Measurements from ENCODE around the gene ACOXL.

ACOXL gene

GRCh38 chr2:110873056-110873502 is 140.7 kb downstream of the ACOXL start:
- DNase-seq (ENCODE audit: low read depth), result no peak
- no peak for TF ChIP-seq CTCF (IDR thresholded peaks at IDR 0.05; ENCODE audit: control insufficient read depth, extremely low read depth, insufficient read depth)
- H3K4me3 ChIP-seq (ENCODE audit: low read depth, low read length), result no peak overlapping the region

GRCh38 chr2:110873597-110874452 is 141.5 kb downstream of the ACOXL start:
- H3K4me3 ChIP-seq (ENCODE audit: low read depth, low read length), result no peak overlapping the region
- no peak for TF ChIP-seq CTCF (IDR thresholded peaks at IDR 0.05; ENCODE audit: control insufficient read depth, extremely low read depth, insufficient read depth)
- DNase-seq (ENCODE audit: low read depth), result no peak

GRCh38 chr2:110874453-110875383 is 142.3 kb downstream of the ACOXL start:
- no peak overlapping the region for H3K4me3 ChIP-seq (ENCODE audit: low read depth, low read length)
- DNase-seq (ENCODE audit: low read depth), result no peak
- TF ChIP-seq CTCF (IDR thresholded peaks at IDR 0.05; ENCODE audit: control insufficient read depth, extremely low read depth, insufficient read depth), result no peak

GRCh38 chr2:110875384-110875725 is 143.0 kb downstream of the ACOXL start:
- no peak for TF ChIP-seq CTCF (IDR thresholded peaks at IDR 0.05; ENCODE audit: control insufficient read depth, extremely low read depth, insufficient read depth)
- DNase-seq (ENCODE audit: low read depth), result no peak
- no peak overlapping the region for H3K4me3 ChIP-seq (ENCODE audit: low read depth, low read length)

GRCh38 chr2:110876167-110876999 is 144.0 kb downstream of the ACOXL start:
- H3K4me3 ChIP-seq (ENCODE audit: low read depth, low read length), result no peak overlapping the region
- no peak for TF ChIP-seq CTCF (IDR thresholded peaks at IDR 0.05; ENCODE audit: control insufficient read depth, extremely low read depth, insufficient read depth)
- no peak for DNase-seq (ENCODE audit: low read depth)

- no peak for DNase-seq (ENCODE audit: low read depth)
Measured at GRCh38 chr2:110877031-110877827, 144.9 kb downstream of the ACOXL start.

More at GRCh38 chr2:110877031-110877827, 144.9 kb downstream of the ACOXL start:
- no peak overlapping the region for H3K4me3 ChIP-seq (ENCODE audit: low read depth, low read length)
- TF ChIP-seq CTCF (IDR thresholded peaks at IDR 0.05; ENCODE audit: control insufficient read depth, extremely low read depth, insufficient read depth), result no peak

All from LNCaP clone FGC (cell line).